A549 (cell line): ENCODE measurements around the gene ABCF3.

Experiments used
- CHD2 ChIP-seq: fragments of 150-350 bp; IDR thresholded peaks from 2 replicates; pipeline ENCODE4 v1.6.1; 2014; ENCODE audit warnings: low read length; ENCODE audit not compliant: partially characterized antibody
- NPAS2 ChIP-seq: fragments of 250-450 bp; sonication (Bioruptor Pico); IDR thresholded peaks from 2 replicates; pipeline ENCODE4 v1.8.0; 2022; ENCODE audit warnings: mild to moderate bottlenecking, moderate library complexity, borderline replicate concordance
- POLR2A ChIP-seq: IDR thresholded peaks from 2 replicates; pipeline ENCODE4 v1.6.1; 2012; ENCODE audit warnings: mild to moderate bottlenecking, low read length
- RAD21 ChIP-seq, 2 experiments: fragments of >200 bp in 1 of 2; sonication (Bioruptor Twin) in 1 of 2; formaldehyde crosslinking in 1 of 2; IDR thresholded peaks in 1 of 2; conservative IDR thresholded peaks in 1 of 2; 2 replicates in 1 of 2; 3 replicates in 1 of 2; pipeline ENCODE4 v1.6.1; 2012 to 2018; ENCODE audit warnings: inconsistent platforms in 1 of 2
- TF ChIP-seq, protein P1 (sequence below): fragments of 450-650 bp; IDR thresholded peaks from 2 replicates; pipeline ENCODE4 v1.6.1; 2014; ENCODE audit warnings: antibody characterized with exemption
- TF ChIP-seq, protein P2 (sequence below): fragments of >200 bp; sonication (Bioruptor Twin); formaldehyde crosslinking; IDR thresholded peaks from 3 replicates; pipeline ENCODE4 v1.5.1; 2016

DNA sequence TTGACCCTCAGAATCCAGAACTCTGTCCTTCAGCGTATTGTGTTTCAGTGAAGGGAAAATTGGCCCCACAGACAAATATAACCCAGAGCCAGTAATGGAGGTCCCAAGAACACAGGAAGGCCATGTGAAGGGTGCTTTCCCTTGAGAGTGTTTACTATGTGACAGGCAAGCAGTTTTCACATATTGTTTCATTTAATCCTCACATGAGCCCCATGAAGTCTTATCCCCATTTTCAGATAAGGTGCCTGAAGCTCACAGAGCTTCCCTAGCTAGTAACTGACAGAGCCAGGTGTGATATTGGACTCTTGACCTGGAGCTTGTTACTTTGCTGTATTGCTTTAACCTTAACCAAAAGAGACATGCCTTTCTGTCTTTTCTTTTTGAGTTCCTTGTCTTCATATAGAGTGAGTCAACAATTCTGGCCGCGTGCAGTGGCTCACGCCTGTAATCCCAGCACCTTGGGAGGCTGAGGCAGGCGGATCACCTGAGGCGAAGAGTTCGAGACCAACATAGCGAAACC is 40.2 kb upstream of the ABCF3 start:
- TF ChIP-seq RAD21 (conservative IDR thresholded peaks at IDR 0.05 in 1 of 2, IDR thresholded peaks at IDR 0.05 in 1 of 2) (no peak), POLR2A (no peak), CHD2 (no peak), NPAS2 (CRISPR knock-in tag) (no peak)
- TF ChIP-seq, protein P1, sequence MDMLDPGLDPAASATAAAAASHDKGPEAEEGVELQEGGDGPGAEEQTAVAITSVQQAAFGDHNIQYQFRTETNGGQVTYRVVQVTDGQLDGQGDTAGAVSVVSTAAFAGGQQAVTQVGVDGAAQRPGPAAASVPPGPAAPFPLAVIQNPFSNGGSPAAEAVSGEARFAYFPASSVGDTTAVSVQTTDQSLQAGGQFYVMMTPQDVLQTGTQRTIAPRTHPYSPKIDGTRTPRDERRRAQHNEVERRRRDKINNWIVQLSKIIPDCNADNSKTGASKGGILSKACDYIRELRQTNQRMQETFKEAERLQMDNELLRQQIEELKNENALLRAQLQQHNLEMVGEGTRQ = no peak
- TF ChIP-seq, protein P2, sequence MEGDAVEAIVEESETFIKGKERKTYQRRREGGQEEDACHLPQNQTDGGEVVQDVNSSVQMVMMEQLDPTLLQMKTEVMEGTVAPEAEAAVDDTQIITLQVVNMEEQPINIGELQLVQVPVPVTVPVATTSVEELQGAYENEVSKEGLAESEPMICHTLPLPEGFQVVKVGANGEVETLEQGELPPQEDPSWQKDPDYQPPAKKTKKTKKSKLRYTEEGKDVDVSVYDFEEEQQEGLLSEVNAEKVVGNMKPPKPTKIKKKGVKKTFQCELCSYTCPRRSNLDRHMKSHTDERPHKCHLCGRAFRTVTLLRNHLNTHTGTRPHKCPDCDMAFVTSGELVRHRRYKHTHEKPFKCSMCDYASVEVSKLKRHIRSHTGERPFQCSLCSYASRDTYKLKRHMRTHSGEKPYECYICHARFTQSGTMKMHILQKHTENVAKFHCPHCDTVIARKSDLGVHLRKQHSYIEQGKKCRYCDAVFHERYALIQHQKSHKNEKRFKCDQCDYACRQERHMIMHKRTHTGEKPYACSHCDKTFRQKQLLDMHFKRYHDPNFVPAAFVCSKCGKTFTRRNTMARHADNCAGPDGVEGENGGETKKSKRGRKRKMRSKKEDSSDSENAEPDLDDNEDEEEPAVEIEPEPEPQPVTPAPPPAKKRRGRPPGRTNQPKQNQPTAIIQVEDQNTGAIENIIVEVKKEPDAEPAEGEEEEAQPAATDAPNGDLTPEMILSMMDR = no peak
